ENCODE measurements around the gene NFATC4. TPM values are rescaled to one million over a fixed set of nuclear protein-coding genes. Genes with fewer than 3 reads are reported as not detected.

Gene NFATC4
- total and polyA plus RNA-seq, 2 donors (not counting 1 experiment from before 2014, with no cell fraction given): 3.1 to 7.6 TPM

DNA sequence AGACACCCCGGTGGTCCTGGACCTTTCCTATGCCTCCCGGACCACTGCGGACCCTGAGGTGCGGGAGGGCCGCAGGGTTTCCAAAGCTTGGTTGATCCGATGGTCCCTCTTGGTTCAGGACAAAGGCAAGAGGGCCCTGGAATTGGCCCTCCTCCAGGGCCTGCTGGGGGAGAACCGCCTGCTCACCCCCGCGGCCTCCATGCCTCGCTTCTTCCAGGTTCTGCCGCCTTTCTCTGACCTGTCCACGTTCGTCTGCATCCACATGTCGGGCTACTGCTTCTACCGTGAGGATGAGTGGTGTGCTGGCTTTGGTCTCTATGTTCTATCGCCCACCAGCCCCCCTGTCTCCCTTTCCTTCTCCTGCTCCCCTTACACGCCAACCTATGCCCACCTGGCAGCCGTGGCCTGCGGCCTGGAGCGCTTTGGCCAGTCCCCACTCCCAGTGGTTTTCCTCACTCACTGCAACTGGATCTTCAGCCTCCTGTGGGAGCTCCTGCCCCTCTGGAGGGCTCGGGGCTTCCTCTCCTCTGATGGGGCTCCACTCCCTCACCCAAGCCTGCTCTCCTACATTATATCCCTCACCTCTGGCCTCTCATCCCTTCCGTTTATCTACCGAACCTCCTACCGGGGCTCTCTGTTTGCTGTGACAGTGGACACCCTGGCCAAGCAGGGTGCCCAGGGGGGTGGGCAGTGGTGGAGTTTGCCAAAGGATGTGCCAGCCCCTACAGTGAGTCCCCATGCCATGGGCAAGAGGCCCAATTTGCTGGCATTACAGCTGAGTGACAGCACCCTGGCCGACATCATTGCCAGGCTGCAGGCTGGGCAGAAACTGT lies 47.7 kb downstream of the NFATC4 start:
- no peaks in the 10 kb centered on the region for H3K4me1 ChIP-seq (ENCODE audit: control insufficient read depth in 2 of 2, insufficient read depth in 2 of 2, low read length in 2 of 2)
- Mint-ChIP-seq H3K4me3 (no peak overlapping the region), H3K4me1 (no peaks in the 10 kb centered on the region), H3K9me3 (ENCODE audit: insufficient read depth) (no peaks in the 10 kb centered on the region), H3K27me3 (peaks cover 30% of the 10 kb centered on the region), H3K27ac (no peak overlapping the region)
- H3K27me3 ChIP-seq (replicated peaks in 1 of 4; ENCODE audit: control extremely low read depth in 1 of 4, control insufficient read depth in 3 of 4, insufficient read depth in 4 of 4, low read length in 3 of 4): peaks cover 0 to 43% (median 6%) of the 10 kb centered on the region in 4 experiments
- no peaks in the 10 kb centered on the region for H3K36me3 ChIP-seq (replicated peaks in 1 of 2; ENCODE audit: control extremely low read depth in 1 of 2, control insufficient read depth in 1 of 2, extremely low read depth in 1 of 2, insufficient read depth in 2 of 2, low read length in 1 of 2)
- no peak overlapping the region for H3K4me3 ChIP-seq (ENCODE audit: control extremely low read depth in 1 of 5, extremely low read depth in 1 of 5, insufficient read depth in 1 of 5, low read depth in 2 of 5, low read length in 4 of 5)
- ATAC-seq (ENCODE audit: low read depth) (no peak), DNase-seq (no peak)
- H3K4me2 ChIP-seq (replicated peaks; ENCODE audit: low read depth, low read length, poor library complexity, severe bottlenecking): no peak overlapping the region
- H3K9me3 ChIP-seq (ENCODE audit: control extremely low read depth in 1 of 3, control insufficient read depth in 2 of 3, insufficient read depth in 1 of 3, low read length in 2 of 3): no peaks in the 10 kb centered on the region
- 95% methylated on average over 25 of the region's 25 CpGs for WGBS (ENCODE audit: insufficient coverage)
- no peak overlapping the region for H3K9ac ChIP-seq (ENCODE audit: low read length)
- intact Hi-C loops (cut with micrococcal nuclease): no loop called here
- H3K27ac ChIP-seq (ENCODE audit: low read length in 2 of 2): no peak overlapping the region
- ChIA-PET CTCF (interaction anchor here (4.1 kb wide), 1 partner anchor 9 kb away, joined by 21 read pairs; no protein-coding TSS in a partner anchor), POLR2A (no interaction called here)
- no peaks in the 10 kb centered on the region for H4K20me1 ChIP-seq (ENCODE audit: control insufficient read depth, insufficient read depth, low read length, poor library complexity, severe bottlenecking)
- no peaks in the 10 kb centered on the region for H3K79me2 ChIP-seq (ENCODE audit: control insufficient read depth, insufficient read depth, low read length)
- H2AFZ ChIP-seq (ENCODE audit: insufficient read depth, low read depth, low read length, poor library complexity, severe bottlenecking): no peak overlapping the region
- TF ChIP-seq EZH2 (IDR thresholded peaks at IDR 0.05; ENCODE audit: borderline replicate concordance, insufficient read depth, low read depth, low read length, poor library complexity, severe bottlenecking): no peak
- TF ChIP-seq, protein P1, sequence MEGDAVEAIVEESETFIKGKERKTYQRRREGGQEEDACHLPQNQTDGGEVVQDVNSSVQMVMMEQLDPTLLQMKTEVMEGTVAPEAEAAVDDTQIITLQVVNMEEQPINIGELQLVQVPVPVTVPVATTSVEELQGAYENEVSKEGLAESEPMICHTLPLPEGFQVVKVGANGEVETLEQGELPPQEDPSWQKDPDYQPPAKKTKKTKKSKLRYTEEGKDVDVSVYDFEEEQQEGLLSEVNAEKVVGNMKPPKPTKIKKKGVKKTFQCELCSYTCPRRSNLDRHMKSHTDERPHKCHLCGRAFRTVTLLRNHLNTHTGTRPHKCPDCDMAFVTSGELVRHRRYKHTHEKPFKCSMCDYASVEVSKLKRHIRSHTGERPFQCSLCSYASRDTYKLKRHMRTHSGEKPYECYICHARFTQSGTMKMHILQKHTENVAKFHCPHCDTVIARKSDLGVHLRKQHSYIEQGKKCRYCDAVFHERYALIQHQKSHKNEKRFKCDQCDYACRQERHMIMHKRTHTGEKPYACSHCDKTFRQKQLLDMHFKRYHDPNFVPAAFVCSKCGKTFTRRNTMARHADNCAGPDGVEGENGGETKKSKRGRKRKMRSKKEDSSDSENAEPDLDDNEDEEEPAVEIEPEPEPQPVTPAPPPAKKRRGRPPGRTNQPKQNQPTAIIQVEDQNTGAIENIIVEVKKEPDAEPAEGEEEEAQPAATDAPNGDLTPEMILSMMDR (IDR thresholded peaks at IDR 0.05): no peak

DNA sequence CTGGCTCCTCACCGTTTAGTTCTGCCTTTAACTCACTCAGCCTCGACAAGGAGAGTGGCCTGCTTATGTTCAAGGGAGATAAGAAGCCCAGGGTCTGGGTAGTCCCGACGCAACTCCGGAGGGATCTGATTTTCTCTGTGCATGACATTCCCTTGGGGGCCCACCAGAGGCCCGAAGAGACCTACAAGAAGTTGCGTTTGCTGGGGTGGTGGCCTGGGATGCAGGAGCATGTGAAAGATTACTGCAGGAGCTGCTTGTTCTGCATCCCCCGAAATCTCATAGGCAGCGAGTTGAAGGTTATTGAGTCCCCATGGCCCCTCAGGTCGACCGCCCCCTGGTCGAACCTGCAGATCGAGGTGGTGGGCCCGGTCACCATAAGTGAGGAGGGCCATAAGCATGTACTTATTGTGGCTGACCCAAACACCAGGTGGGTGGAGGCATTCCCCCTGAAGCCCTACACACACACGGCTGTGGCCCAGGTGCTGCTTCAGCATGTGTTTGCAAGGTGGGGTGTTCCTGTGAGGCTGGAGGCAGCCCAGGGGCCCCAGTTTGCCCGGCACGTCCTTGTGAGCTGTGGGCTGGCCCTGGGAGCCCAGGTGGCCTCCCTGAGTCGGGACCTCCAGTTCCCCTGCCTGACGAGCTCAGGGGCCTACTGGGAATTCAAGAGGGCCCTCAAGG lies 48.4 kb downstream of the NFATC4 start:
- Histone ChIP-seq H3K79me2 (ENCODE audit: control insufficient read depth, insufficient read depth, low read length) (no peaks in the 10 kb centered on the region), H3K9me3 (ENCODE audit: control extremely low read depth in 1 of 3, control insufficient read depth in 2 of 3, insufficient read depth in 1 of 3, low read length in 2 of 3) (no peaks in the 10 kb centered on the region), H3K36me3 (replicated peaks in 1 of 2; ENCODE audit: control extremely low read depth in 1 of 2, control insufficient read depth in 1 of 2, extremely low read depth in 1 of 2, insufficient read depth in 2 of 2, low read length in 1 of 2) (no peaks in the 10 kb centered on the region), H2AFZ (ENCODE audit: insufficient read depth, low read depth, low read length, poor library complexity, severe bottlenecking) (no peak overlapping the region), H4K20me1 (ENCODE audit: control insufficient read depth, insufficient read depth, low read length, poor library complexity, severe bottlenecking) (no peaks in the 10 kb centered on the region), H3K27ac (ENCODE audit: low read length in 2 of 2) (no peak overlapping the region), H3K4me3 (ENCODE audit: control extremely low read depth in 1 of 5, extremely low read depth in 1 of 5, insufficient read depth in 1 of 5, low read depth in 2 of 5, low read length in 4 of 5) (no peak overlapping the region), H3K4me1 (ENCODE audit: control insufficient read depth in 2 of 2, insufficient read depth in 2 of 2, low read length in 2 of 2) (no peaks in the 10 kb centered on the region), H3K9ac (ENCODE audit: low read length) (no peak overlapping the region), H3K27me3 (replicated peaks in 1 of 4; ENCODE audit: control extremely low read depth in 1 of 4, control insufficient read depth in 3 of 4, insufficient read depth in 4 of 4, low read length in 3 of 4) (peaks cover 0 to 43% (median 7%) of the 10 kb centered on the region in 4 experiments), H3K4me2 (replicated peaks; ENCODE audit: low read depth, low read length, poor library complexity, severe bottlenecking) (no peak overlapping the region)
- WGBS (ENCODE audit: insufficient coverage): 68% methylated on average over 18 of the region's 19 CpGs
- TF ChIP-seq, protein P1 (IDR thresholded peaks at IDR 0.05): no peak
- H3K4me1 Mint-ChIP-seq: no peaks in the 10 kb centered on the region
- H3K9me3 Mint-ChIP-seq (ENCODE audit: insufficient read depth): no peaks in the 10 kb centered on the region
- ChIA-PET CTCF (interaction anchor here (0.9 kb wide), 1 partner anchor 15 kb away, joined by 4 read pairs; no protein-coding TSS in a partner anchor), POLR2A (no interaction called here)
- DNase-seq (no peak), ATAC-seq (ENCODE audit: low read depth) (no peak)
- H3K27me3 Mint-ChIP-seq: peaks cover 34% of the 10 kb centered on the region
- no peak overlapping the region for H3K27ac Mint-ChIP-seq
- H3K4me3 Mint-ChIP-seq: no peak overlapping the region
- intact Hi-C loops (cut with micrococcal nuclease): no loop called here

All from B cell (primary cell).